GM18951 (cell line): Measurements from ENCODE around the gene TRAF3IP1.

Source experiments
- POLR2A ChIP-seq: IDR thresholded peaks from 4 replicates; pipeline ENCODE4 v1.6.1; 2011; ENCODE audit warnings: mild to moderate bottlenecking; ENCODE audit not compliant: insufficient read length, insufficient read depth; ENCODE audit errors: extremely low read depth
- in situ Hi-C: fragments of 300-500 bp; cut with MboI; formaldehyde crosslinking; loops from one replicate; pipeline ENCODE4 v1.12.0; 2022; ENCODE audit warnings: low sequenced_read_pairs, mixed read lengths, inconsistent platforms; ENCODE audit not compliant: unreplicated experiment

The TRAF3IP1 gene

GRCh38 chr2:238378230-238379095, 58.1 kb downstream of the TRAF3IP1 start:
- in situ Hi-C loops = no loop called here
- no peak for TF ChIP-seq POLR2A

GRCh38 chr2:238379096-238379810, 58.9 kb downstream of the TRAF3IP1 start:
- TF ChIP-seq POLR2A = no peak
- in situ Hi-C loops = no loop called here

- no peak for TF ChIP-seq POLR2A
- in situ Hi-C loops = no loop called here
Measured at GRCh38 chr2:238380336-238380735, 60.0 kb downstream of the TRAF3IP1 start.

- no peak for TF ChIP-seq POLR2A
- in situ Hi-C loops = no loop called here
Measured at GRCh38 chr2:238380785-238381184, 60.5 kb downstream of the TRAF3IP1 start.

GRCh38 chr2:238381341-238382115, 61.2 kb downstream of the TRAF3IP1 start:
- in situ Hi-C loops = no loop called here
- no peak for TF ChIP-seq POLR2A

- in situ Hi-C loops = no loop called here
- no peak for TF ChIP-seq POLR2A
Measured at GRCh38 chr2:238382381-238382781, 62.1 kb downstream of the TRAF3IP1 start.

GRCh38 chr2:238383135-238383534, 62.8 kb downstream of the TRAF3IP1 start:
- TF ChIP-seq POLR2A = no peak
- in situ Hi-C loops = no loop called here

GRCh38 chr2:238383743-238384380, 63.5 kb downstream of the TRAF3IP1 start:
- in situ Hi-C loops = no loop called here
- no peak for TF ChIP-seq POLR2A

GRCh38 chr2:238387332-238387731, 67.0 kb downstream of the TRAF3IP1 start:
- no peak for TF ChIP-seq POLR2A
- in situ Hi-C loops = no loop called here

- in situ Hi-C loops = no loop called here
Measured at GRCh38 chr2:238388794-238389193, 68.5 kb downstream of the TRAF3IP1 start.

GRCh38 chr2:238389988-238390589, 69.8 kb downstream of the TRAF3IP1 start:
- in situ Hi-C loops = no loop called here

More at GRCh38 chr2:238388794-238389193, 68.5 kb downstream of the TRAF3IP1 start:
- no peak for TF ChIP-seq POLR2A

GRCh38 chr2:238391042-238391689, 70.8 kb downstream of the TRAF3IP1 start:
- no peak for TF ChIP-seq POLR2A
- in situ Hi-C loops = no loop called here

More at GRCh38 chr2:238389988-238390589, 69.8 kb downstream of the TRAF3IP1 start:
- no peak for TF ChIP-seq POLR2A
